ENCODE measurements around the gene MANSC4.

MANSC4 gene

DNA sequence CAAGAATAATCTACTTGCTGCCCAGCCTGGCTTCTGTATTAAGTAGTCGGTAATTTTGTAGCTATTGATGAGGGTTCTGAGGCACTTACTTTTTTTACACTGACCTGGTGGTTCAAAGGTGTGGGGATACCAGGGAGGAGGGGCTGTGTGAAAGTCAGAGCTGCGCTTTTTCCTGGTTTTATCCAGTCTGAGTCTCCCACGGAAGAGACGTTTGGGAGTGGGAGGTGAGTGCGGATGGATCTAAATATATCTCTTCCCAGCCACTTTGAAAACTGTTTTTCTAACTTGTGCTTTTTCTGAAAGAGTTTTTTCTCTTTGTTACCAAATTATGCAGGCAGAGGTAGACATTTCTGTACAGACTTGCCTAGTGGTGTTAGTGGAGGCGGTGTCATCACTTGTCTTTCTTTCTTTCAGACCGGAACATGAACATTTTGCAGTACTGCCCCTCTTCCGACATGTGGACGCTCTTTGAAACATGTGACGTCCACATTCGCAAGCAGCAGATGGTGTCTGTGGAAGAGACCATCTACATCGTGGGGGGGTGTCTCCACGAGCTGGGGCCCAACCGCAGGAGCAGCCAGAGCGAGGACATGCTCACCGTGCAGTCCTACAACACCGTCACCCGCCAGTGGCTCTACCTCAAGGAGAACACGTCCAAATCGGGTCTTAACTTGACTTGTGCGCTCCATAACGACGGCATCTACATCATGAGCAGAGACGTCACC, 17.4 kb upstream of the MANSC4 start:
- no peak for DNase-seq

DNA sequence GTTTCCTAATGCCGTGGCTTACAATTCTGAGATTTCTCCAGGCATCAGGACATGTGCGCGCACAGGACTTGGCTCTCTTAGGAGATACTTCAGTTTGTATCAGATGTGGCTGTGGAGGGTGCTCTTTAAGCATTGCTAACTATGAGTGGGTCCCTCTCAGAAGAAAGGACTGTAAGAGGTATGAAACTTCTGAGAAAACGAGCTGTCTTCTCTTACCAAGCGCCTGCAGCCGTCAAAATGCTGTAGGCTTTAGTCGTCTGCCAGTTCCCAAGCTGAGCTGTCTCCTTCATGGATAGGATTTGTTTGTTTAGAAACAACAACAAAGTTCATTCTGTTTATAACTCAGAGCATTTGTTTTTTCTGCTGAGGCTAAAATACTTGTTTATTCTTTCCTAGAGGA, 16.1 kb upstream of the MANSC4 start:
- DNase-seq: no peak

- DNase-seq: no peak
These were observed 15.0 kb upstream of the MANSC4 start for GRCh38 chr12:27794818-27795584.

GRCh38 chr12:27790179-27790578, 10.1 kb upstream of the MANSC4 start:
- no peak for DNase-seq

DNA sequence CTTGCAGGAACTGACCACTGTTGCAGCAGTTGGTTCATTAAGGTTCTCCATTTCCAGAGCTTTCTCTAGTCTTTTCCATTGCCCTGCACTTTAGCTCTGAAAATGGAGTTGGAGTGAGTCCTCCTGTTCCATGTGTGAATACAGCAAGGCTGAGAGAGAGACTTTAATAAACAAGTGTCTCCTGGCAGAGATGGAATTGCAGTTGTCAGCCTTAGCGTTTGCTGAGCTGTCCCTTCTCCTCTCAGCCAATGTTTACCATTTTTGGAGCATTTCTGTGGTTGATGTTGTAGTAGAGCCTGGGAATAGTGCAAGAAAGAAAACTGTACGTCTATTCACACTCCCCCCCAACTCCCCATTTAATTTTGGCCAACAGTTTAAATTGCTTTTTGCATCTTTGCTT, 7.5 kb upstream of the MANSC4 start:
- no peak for DNase-seq

- no peak for DNase-seq
These were observed 6.0 kb upstream of the MANSC4 start for GRCh38 chr12:27785882-27786570.

DNA sequence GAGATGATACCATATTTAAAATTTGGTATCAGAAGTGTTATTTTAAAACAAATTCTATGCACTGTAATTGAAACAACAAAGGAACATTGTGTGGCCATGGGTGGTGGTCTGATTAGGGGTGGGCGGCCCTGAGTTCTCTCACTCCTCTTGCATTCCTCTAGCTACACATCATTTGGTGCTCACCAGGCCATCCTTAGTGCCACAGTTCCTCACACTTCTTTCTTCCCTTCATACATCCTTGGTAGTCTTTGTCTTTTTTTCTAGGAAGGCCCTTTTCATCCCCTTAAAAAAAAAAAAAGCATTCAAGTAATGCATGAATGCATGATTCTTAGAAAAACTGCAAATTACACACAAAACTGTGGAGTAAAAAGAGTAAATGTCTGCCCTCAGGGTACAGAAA, 2.4 kb upstream of the MANSC4 start:
- no peak for DNase-seq

GRCh38 chr12:27781680-27782079, 1.6 kb upstream of the MANSC4 start:
- no peak for DNase-seq

GRCh38 chr12:27780612-27781408, 774 bp upstream of the MANSC4 start:
- DNase-seq: peak; percentile 7 to 16

DNA sequence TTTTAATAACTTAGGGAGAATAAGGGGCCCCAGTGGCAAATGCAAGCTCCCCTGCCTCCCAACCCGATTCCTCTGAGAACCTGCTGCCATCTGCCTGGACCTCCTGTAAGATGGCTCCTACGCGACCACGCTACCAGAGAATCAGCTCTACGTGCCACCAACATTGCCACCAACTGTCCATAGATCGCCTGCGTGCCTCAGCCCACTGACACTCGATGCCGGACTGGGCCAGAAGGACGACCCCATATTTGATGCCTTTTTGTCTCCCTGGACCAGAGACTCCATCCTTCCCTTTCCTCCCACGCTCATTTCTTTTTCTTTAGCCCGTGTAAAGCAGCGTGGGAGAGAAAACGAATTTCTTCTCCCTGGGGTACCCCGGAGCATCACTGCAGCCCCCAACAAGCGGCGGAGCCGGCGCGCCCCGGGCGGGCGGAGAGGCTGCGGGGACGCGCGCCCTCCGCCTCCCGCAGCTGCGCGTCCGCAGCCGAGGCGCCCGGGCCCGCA, 568 bp downstream of the MANSC4 start:
- DNase-seq: peak in 1 of 2 donors; percentile 3

DNA sequence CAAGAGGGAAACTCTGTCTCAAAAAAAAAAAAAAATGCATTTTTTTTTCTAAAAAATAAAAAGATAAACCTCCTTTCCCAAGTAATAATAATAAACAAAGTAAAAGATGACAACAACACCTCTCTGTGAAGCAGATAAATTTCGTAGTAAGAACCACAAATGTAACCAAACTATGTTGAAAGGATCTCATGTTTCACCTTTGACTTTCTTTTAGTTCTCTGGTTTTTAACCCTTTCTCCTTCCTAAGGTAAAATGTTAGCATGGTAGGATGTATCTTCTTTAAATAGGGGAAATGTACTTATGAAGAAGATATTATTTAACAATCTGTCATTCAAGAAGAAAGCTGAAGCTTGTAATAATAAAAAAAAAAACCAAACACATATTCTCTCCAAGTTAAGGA, 1.8 kb downstream of the MANSC4 start:
- DNase-seq: no peak

DNA sequence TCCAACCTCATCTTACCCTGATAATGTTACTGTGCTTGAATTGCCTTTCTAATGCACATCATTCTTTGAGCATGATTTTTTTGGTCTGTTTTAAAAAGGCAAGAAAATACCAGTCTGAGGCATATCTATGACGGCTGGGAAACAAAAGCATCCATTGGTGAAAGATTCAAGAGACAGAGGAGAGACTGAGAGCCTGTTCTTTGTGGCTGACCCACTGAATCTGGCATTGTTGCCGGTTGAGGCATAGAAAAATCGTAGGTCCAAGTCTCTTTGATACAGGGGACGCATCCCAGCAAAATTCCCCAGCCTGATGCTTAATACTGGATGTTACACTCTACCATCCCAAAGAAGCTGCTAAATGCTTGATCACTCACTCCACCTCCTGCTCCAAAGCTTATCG, 2.9 kb downstream of the MANSC4 start:
- DNase-seq: no peak

- no peak for DNase-seq
These were observed 7.5 kb downstream of the MANSC4 start for GRCh38 chr12:27772328-27773049.

GRCh38 chr12:27771481-27772327, 8.3 kb downstream of the MANSC4 start:
- DNase-seq: no peak

- DNase-seq: no peak
These were observed 10.8 kb downstream of the MANSC4 start for GRCh38 chr12:27769142-27769673.

GRCh38 chr12:27766587-27766986, 13.4 kb downstream of the MANSC4 start:
- no peak for DNase-seq

DNA sequence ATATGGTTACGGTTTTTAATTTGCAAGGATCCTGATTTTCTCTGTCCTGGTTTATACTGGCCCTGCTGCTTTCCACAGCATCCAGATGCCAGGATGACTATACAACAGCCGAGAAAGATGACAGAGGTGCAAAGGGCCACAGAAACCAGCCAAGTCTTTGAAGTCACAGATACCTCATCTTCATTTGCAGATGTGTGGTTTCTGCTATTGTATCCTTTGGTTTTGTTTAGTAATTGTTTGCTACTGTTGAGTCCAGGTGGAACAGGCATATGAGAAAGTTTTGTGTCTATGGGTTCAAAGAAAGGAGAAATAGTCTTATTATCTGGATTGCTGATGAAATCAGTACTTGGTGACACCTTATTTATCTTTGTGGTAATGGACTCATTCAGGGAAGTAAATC, 17.3 kb downstream of the MANSC4 start:
- no peak for DNase-seq

DNA sequence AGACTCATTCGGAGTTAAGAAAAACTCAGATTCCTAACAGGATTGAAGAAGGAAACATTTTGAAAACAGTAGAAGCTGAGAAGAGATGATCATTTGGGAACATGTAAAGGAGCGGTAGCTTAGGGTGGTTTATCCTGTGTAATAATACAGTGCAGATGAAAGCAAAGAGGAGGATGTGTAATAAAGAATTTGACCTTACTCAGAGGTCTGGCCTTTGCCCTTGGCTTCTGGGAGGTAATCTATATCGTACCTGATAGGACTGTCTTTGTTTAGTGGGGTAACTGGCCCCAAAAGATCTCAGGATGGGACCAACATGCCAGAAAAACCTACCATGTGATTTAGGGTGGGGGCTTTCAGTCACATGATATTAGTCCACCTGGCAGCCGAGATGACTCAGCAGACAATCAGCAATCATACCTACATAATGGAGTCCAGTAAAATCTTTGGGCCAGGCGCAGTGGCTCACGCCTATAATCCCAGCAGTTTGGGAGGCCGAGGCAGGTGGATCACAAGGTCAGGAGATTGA, 23.3 kb downstream of the MANSC4 start:
- DNase-seq: no peak

GRCh38 chr12:27754795-27755194, 25.2 kb downstream of the MANSC4 start:
- DNase-seq: no peak

DNA sequence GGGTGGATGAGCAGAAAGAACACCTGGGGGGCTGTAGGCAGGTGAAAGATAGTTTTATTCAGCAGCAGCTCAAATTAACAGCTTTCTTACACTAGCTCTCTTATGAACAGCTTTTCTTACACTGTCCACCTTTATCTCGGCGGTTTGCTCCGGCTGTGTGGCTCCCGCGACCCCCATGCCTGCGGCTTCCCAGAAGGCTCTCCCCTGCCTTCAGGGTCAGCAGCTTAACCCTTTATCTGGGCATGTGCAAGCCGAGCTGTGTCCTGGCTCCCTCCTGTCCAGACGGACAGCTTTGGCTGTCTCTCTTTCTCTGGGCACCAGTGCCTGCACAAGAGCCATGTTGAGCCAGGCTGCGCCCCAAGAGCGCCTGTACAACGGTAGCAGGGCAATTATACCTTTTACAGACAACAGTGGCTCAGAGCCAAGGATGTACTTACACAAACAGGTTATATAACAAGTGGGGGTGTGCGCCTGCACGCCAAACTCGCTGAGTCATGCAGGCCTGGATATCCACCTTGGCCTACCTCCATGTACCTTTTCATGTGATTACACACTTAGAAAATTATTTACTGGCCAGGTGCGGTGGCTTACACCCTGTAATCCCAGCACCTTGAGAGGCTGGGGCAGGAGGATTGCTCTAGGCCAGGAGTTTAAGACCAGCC, 28.5 kb downstream of the MANSC4 start:
- DNase-seq: no peak

Measured in activated CD4-positive, alpha-beta T cell treated with anti-CD3 and anti-CD28 coated beads for 4 hours (primary cell).